H9 (cell line): Measurements from ENCODE around the gene SYDE1. TPM values are rescaled to one million over a fixed set of nuclear protein-coding genes. Genes with fewer than 3 reads are reported as not detected.
A peak's percentile ranks its signal among the peaks of the same experiment; 100 is the strongest.

Experiments
- DNase-seq: peaks from one replicate; pipeline ENCODE4 v3.0.0-alpha.2; 2017
- H2AFZ ChIP-seq: one replicate; pipeline ENCODE4 v1.6.1; 2013; ENCODE audit warnings: mild to moderate bottlenecking, low read length, control low read depth, moderate library complexity
- H2AK5ac ChIP-seq: 2 replicates; pipeline ENCODE4 v1.6.1; 2013; ENCODE audit warnings: low read length, control low read depth, mixed read lengths; ENCODE audit not compliant: insufficient read length
- H2BK120ac ChIP-seq: one replicate; pipeline ENCODE4 v1.6.1; 2013; ENCODE audit warnings: low read depth, mild to moderate bottlenecking, low read length, control low read depth, inconsistent platforms; ENCODE audit not compliant: poor library complexity, severe bottlenecking
- H2BK12ac ChIP-seq: 2 replicates; pipeline ENCODE4 v1.6.1; 2013; ENCODE audit warnings: low read length, control low read depth, mixed read lengths, low read depth; ENCODE audit not compliant: insufficient read length
- H2BK15ac ChIP-seq: 2 replicates; pipeline ENCODE4 v1.6.1; 2013; ENCODE audit warnings: low read depth, low read length, control low read depth
- H2BK20ac ChIP-seq: one replicate; pipeline ENCODE4 v1.6.1; 2013; ENCODE audit warnings: low read depth, mild to moderate bottlenecking, low read length, control low read depth, inconsistent platforms; ENCODE audit not compliant: poor library complexity, severe bottlenecking
- H2BK5ac ChIP-seq: 2 replicates; pipeline ENCODE4 v1.6.1; 2013; ENCODE audit warnings: low read length, control low read depth, mixed read lengths; ENCODE audit not compliant: insufficient read length
- H3K14ac ChIP-seq: 2 replicates; pipeline ENCODE4 v1.6.1; 2013; ENCODE audit warnings: low read length, control low read depth; ENCODE audit not compliant: insufficient read depth
- H3K18ac ChIP-seq: 2 replicates; pipeline ENCODE4 v1.6.1; 2013; ENCODE audit warnings: low read depth, mild to moderate bottlenecking, mixed read lengths, low read length, control low read depth; ENCODE audit not compliant: insufficient read length
- H3K23ac ChIP-seq: 2 replicates; pipeline ENCODE4 v1.6.1; 2013; ENCODE audit warnings: low read length, control low read depth, mixed read lengths, low read depth; ENCODE audit not compliant: insufficient read length
- H3K23me2 ChIP-seq: 2 replicates; pipeline ENCODE4 v1.6.1; 2013; ENCODE audit warnings: low read depth, mild to moderate bottlenecking, mixed read lengths, low read length, control low read depth; ENCODE audit not compliant: insufficient read length, poor library complexity, severe bottlenecking
- H3K27ac ChIP-seq: 2 replicates; pipeline ENCODE4 v1.5.1; 2013; ENCODE audit warnings: low read length, control low read depth, mixed read lengths, low read depth; ENCODE audit not compliant: insufficient read length
- H3K27me3 ChIP-seq: 2 replicates; pipeline ENCODE4 v1.6.1; 2013; ENCODE audit warnings: low read length, control low read depth, inconsistent platforms; ENCODE audit not compliant: insufficient read depth
- H3K4ac ChIP-seq: 2 replicates; pipeline ENCODE4 v1.6.1; 2013; ENCODE audit warnings: low read depth, mild to moderate bottlenecking, control low read depth, inconsistent platforms, low read length, moderate library complexity
- H3K4me1 ChIP-seq: 2 replicates; pipeline ENCODE4 v1.6.1; 2013; ENCODE audit warnings: low read length, control low read depth, inconsistent platforms; ENCODE audit not compliant: insufficient read depth
- H3K4me2 ChIP-seq: 2 replicates; pipeline ENCODE4 v1.6.1; 2013; ENCODE audit warnings: low read length, control low read depth, mixed read lengths; ENCODE audit not compliant: insufficient read length, insufficient read depth
- H3K56ac ChIP-seq: 2 replicates; pipeline ENCODE4 v1.6.1; 2013; ENCODE audit warnings: low read depth, mild to moderate bottlenecking, mixed read lengths, low read length, control low read depth; ENCODE audit not compliant: insufficient read length
- H3K79me1 ChIP-seq: 2 replicates; pipeline ENCODE4 v1.6.1; 2013; ENCODE audit warnings: low read depth, mild to moderate bottlenecking, moderate library complexity, low read length, control low read depth, inconsistent platforms; ENCODE audit not compliant: insufficient read depth, poor library complexity, severe bottlenecking
- H3K79me2 ChIP-seq: 2 replicates; pipeline ENCODE4 v1.6.1; 2013; ENCODE audit warnings: low read length, control low read depth, inconsistent platforms; ENCODE audit not compliant: insufficient read depth
- H3K9ac ChIP-seq: 2 replicates; pipeline ENCODE4 v1.6.1; 2013; ENCODE audit warnings: low read length, control low read depth, mixed read lengths; ENCODE audit not compliant: insufficient read length; ENCODE audit errors: extremely low read depth
- H3K9me3 ChIP-seq: one replicate; pipeline ENCODE4 v1.6.1; 2013; ENCODE audit warnings: low read depth, low read length, inconsistent platforms; ENCODE audit not compliant: control insufficient read depth
- H3T11ph ChIP-seq: one replicate; pipeline ENCODE4 v1.6.1; 2013; ENCODE audit warnings: mild to moderate bottlenecking, low read length, control low read depth, inconsistent platforms
- H4K20me1 ChIP-seq: one replicate; pipeline ENCODE4 v1.6.1; 2013; ENCODE audit not compliant: control insufficient read depth, insufficient read length, insufficient read depth
- H4K5ac ChIP-seq: 2 replicates; pipeline ENCODE4 v1.6.1; 2013; ENCODE audit warnings: low read depth, mild to moderate bottlenecking, mixed read lengths, low read length, control low read depth; ENCODE audit not compliant: insufficient read length
- H4K8ac ChIP-seq: replicated peaks from 2 replicates; pipeline ENCODE4 v1.6.1; 2013; ENCODE audit warnings: low read length, control low read depth, mixed read lengths, low read depth; ENCODE audit not compliant: insufficient read length
- H4K91ac ChIP-seq: 2 replicates; pipeline ENCODE4 v1.6.1; 2013; ENCODE audit warnings: low read depth, mild to moderate bottlenecking, moderate library complexity, mixed read lengths, low read length, control low read depth; ENCODE audit not compliant: insufficient read length
- H3K27ac Mint-ChIP-seq, 3 experiments: 2 replicates in 2 of 3; 3 replicates in 1 of 3; pipeline ENCODE4 v1.8.0; 2020 to 2021; ENCODE audit warnings: mixed read lengths in 3 of 3, mild to moderate bottlenecking in 1 of 3, moderate library complexity in 1 of 3
- H3K27me3 Mint-ChIP-seq: 2 replicates; pipeline ENCODE4 v1.8.0; 2021; ENCODE audit warnings: low read depth, mild to moderate bottlenecking, moderate library complexity, mixed read lengths
- H3K36me3 Mint-ChIP-seq, 3 experiments: 2 replicates in 2 of 3; 3 replicates in 1 of 3; pipeline ENCODE4 v1.8.0; 2020 to 2021; ENCODE audit warnings: low read depth in 3 of 3, mixed read lengths in 3 of 3; ENCODE audit not compliant: insufficient read depth in 1 of 3
- H3K4me1 Mint-ChIP-seq, 2 experiments: 2 replicates each; pipeline ENCODE4 v1.8.0; 2020; ENCODE audit warnings: mixed read lengths in 2 of 2
- H3K4me3 Mint-ChIP-seq, 2 experiments: 2 replicates in 1 of 2; 3 replicates in 1 of 2; pipeline ENCODE4 v1.8.0; 2020 to 2021; ENCODE audit warnings: mild to moderate bottlenecking in 2 of 2, mixed read lengths in 2 of 2, moderate library complexity in 1 of 2
- H3K9me3 Mint-ChIP-seq, 2 experiments: 2 replicates in 1 of 2; 3 replicates in 1 of 2; pipeline ENCODE4 v1.8.0; 2020; ENCODE audit warnings: mild to moderate bottlenecking in 2 of 2, mixed read lengths in 2 of 2, moderate library complexity in 1 of 2
- WGBS: extraction: QIAGEN DNeasy Blood & Tissue Kit; methylation state at CpG from one replicate; pipeline ENCODE4 v1.1.7; 2013; ENCODE audit warnings: missing lambda C conversion rate, low lambda C conversion rate, mixed read lengths; ENCODE audit not compliant: insufficient read length; ENCODE audit errors: extremely low coverage; 5-methylcytosine and 5-hydroxymethylcytosine counted together
- total RNA-seq: library from RNA; stranded (reverse); gene quantifications from 2 replicates; pipeline ENCODE4 v1.2.1, GENCODE V29; 2021
- TF ChIP-seq, protein P1 (sequence below): fragments of 200-600 bp; sonication (generic); conservative IDR thresholded peaks from 3 replicates; pipeline ENCODE4 v1.8.0; 2021; ENCODE audit warnings: antibody characterized with exemption, mild to moderate bottlenecking

Gene SYDE1
- total RNA-seq, 1 experiment from 2014 or later, result 21.4 TPM

- Mint-ChIP-seq H3K27ac (no peak overlapping the region), H3K36me3 (peaks cover 37 to 53% (median 47%) of the 10 kb centered on the region in 3 experiments; a peak in 6 of 7 replicates), H3K9me3 (no peaks in the 10 kb centered on the region; a peak in 2 of 5 replicates), H3K4me1 (peaks cover 7% of the 10 kb centered on the region in 2 experiments), H3K27me3 (no peaks in the 10 kb centered on the region; the same call in 1 of the 2 replicates), H3K4me3 (peak overlapping the region; percentile 95 to 96; a peak in 3 of 5 replicates)
- Histone ChIP-seq H3K27ac (no peak overlapping the region), H2BK20ac (no peak overlapping the region), H4K20me1 (no peaks in the 10 kb centered on the region), H2AFZ (no peak overlapping the region), H3K56ac (no peak overlapping the region), H2BK15ac (no peak overlapping the region), H3K27me3 (no peaks in the 10 kb centered on the region), H4K5ac (no peak overlapping the region), H3K9ac (no peak overlapping the region), H3K79me1 (peaks cover 3% of the 10 kb centered on the region), H3K4ac (no peak overlapping the region), H4K91ac (no peak overlapping the region), H3K79me2 (no peaks in the 10 kb centered on the region; the same call in 1 of the 2 replicates), H3T11ph (no peak overlapping the region), H3K4me2 (no peak overlapping the region), H3K18ac (no peak overlapping the region), H3K9me3 (no peaks in the 10 kb centered on the region), H3K14ac (no peak overlapping the region), H4K8ac (no peak overlapping the region), H2BK5ac (no peak overlapping the region), H3K4me1 (no peaks in the 10 kb centered on the region), H3K23ac (no peak overlapping the region), H2BK12ac (no peak overlapping the region), H3K23me2 (peaks cover 7% of the 10 kb centered on the region), H2AK5ac (no peak overlapping the region), H2BK120ac (no peak overlapping the region)
- TF ChIP-seq, protein P1, sequence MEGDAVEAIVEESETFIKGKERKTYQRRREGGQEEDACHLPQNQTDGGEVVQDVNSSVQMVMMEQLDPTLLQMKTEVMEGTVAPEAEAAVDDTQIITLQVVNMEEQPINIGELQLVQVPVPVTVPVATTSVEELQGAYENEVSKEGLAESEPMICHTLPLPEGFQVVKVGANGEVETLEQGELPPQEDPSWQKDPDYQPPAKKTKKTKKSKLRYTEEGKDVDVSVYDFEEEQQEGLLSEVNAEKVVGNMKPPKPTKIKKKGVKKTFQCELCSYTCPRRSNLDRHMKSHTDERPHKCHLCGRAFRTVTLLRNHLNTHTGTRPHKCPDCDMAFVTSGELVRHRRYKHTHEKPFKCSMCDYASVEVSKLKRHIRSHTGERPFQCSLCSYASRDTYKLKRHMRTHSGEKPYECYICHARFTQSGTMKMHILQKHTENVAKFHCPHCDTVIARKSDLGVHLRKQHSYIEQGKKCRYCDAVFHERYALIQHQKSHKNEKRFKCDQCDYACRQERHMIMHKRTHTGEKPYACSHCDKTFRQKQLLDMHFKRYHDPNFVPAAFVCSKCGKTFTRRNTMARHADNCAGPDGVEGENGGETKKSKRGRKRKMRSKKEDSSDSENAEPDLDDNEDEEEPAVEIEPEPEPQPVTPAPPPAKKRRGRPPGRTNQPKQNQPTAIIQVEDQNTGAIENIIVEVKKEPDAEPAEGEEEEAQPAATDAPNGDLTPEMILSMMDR, result no peak
- no CpG with 5 or more reads among the region's 22 CpGs for WGBS
- no peak for DNase-seq
Measured at GRCh38 chr19:15123031-15123890, 16.1 kb downstream of the SYDE1 start.
